SK-N-SH treated with all-trans-retinoic acid at 6 μM for 48 hours (cell line): Measurements from ENCODE around the gene COL4A1.

Experiments used
- ARNTL ChIP-seq: fragments of 450-650 bp; formaldehyde crosslinking; IDR thresholded peaks from 2 replicates; pipeline ENCODE4 v1.5.0; 2020; ENCODE audit warnings: low read depth, mild to moderate bottlenecking, moderate library complexity, borderline replicate concordance
- CREB5 ChIP-seq: fragments of 250-450 bp; sonication (Bioruptor Pico); IDR thresholded peaks from 2 replicates; pipeline ENCODE4 v1.5.1; 2020; ENCODE audit warnings: low read depth, mild to moderate bottlenecking, moderate library complexity
- CSDC2 ChIP-seq: fragments of 250-450 bp; sonication (Bioruptor Pico); IDR thresholded peaks from 2 replicates; pipeline ENCODE4 v1.5.0; 2020; ENCODE audit warnings: mild to moderate bottlenecking, moderate library complexity
- ISL1 ChIP-seq: fragments of 250-450 bp; sonication (Bioruptor Pico); IDR thresholded peaks from 2 replicates; pipeline ENCODE4 v2.1.2; 2022; ENCODE audit warnings: mild to moderate bottlenecking, moderate library complexity
- PATZ1 ChIP-seq: fragments of 250-450 bp; sonication (Bioruptor Pico); IDR thresholded peaks from 2 replicates; pipeline ENCODE4 v1.8.0; 2020; ENCODE audit warnings: mild to moderate bottlenecking, moderate library complexity, borderline replicate concordance
- POU6F1 ChIP-seq: fragments of 250-450 bp; sonication (Bioruptor Pico); IDR thresholded peaks from 2 replicates; pipeline ENCODE4 v1.8.0; 2021; ENCODE audit warnings: low read depth, mild to moderate bottlenecking, moderate library complexity, borderline replicate concordance
- PPARA ChIP-seq: fragments of 250-450 bp; sonication (Bioruptor Pico); IDR thresholded peaks from 2 replicates; pipeline ENCODE4 v1.5.0; 2020; ENCODE audit warnings: mild to moderate bottlenecking, borderline replicate concordance
- SNAI2 ChIP-seq: fragments of 250-450 bp; sonication (Bioruptor Pico); IDR thresholded peaks from 2 replicates; pipeline ENCODE4 v1.5.0; 2020; ENCODE audit warnings: mild to moderate bottlenecking, moderate library complexity
- TCF4 ChIP-seq: fragments of 250-450 bp; sonication (Bioruptor Pico); IDR thresholded peaks from 2 replicates; pipeline ENCODE4 v1.8.0; 2021; ENCODE audit warnings: mild to moderate bottlenecking, moderate library complexity, borderline replicate concordance
- TOX ChIP-seq: fragments of 250-450 bp; sonication (Bioruptor Pico); IDR thresholded peaks from 2 replicates; pipeline ENCODE4 v1.8.0; 2021; ENCODE audit warnings: mild to moderate bottlenecking, moderate library complexity, borderline replicate concordance
- ZFP3 ChIP-seq: fragments of 250-450 bp; sonication (Bioruptor Pico); IDR thresholded peaks from 2 replicates; pipeline ENCODE4 v1.5.0; 2020; ENCODE audit warnings: mild to moderate bottlenecking, moderate library complexity
- ZFP30 ChIP-seq: fragments of 450-650 bp; formaldehyde crosslinking; IDR thresholded peaks from 2 replicates; pipeline ENCODE4 v1.5.0; 2022; ENCODE audit warnings: mild to moderate bottlenecking, moderate library complexity
- ZNF70 ChIP-seq: fragments of 450-650 bp; formaldehyde crosslinking; IDR thresholded peaks from 2 replicates; pipeline ENCODE4 v1.5.0; 2020; ENCODE audit warnings: mild to moderate bottlenecking, moderate library complexity
- ZNF8 ChIP-seq: fragments of 450-650 bp; formaldehyde crosslinking; IDR thresholded peaks from 2 replicates; pipeline ENCODE4 v1.5.0; 2020; ENCODE audit warnings: mild to moderate bottlenecking, moderate library complexity

- TF ChIP-seq CSDC2 (CRISPR knock-in tag) (no peak), POU6F1 (CRISPR knock-in tag) (no peak), ZFP30 (CRISPR knock-in tag) (no peak), TOX (CRISPR knock-in tag) (no peak), ZNF70 (CRISPR knock-in tag) (no peak), CREB5 (CRISPR knock-in tag) (no peak), SNAI2 (CRISPR knock-in tag) (no peak), PPARA (no peak), ZFP3 (CRISPR knock-in tag) (no peak), PATZ1 (CRISPR knock-in tag) (no peak), TCF4 (no peak), ISL1 (CRISPR knock-in tag) (no peak), ZNF8 (no peak), ARNTL (CRISPR knock-in tag) (no peak)
Measured at GRCh38 chr13:110337247-110337646, 30.3 kb upstream of the COL4A1 start.
